Heart left ventricle (tissue), 13 donors: ENCODE measurements around the gene PARD3B.

Source experiments
- CTCF ChIP-seq, 12 donors: fragments of 200-600 bp; sonication (generic) in 4 of 12; IDR thresholded peaks; one replicate each; pipeline versions ENCODE4 v1.5.0 to v1.8.0; 2018 to 2022; ENCODE audit warnings: antibody characterized with exemption in 12 of 12, mild to moderate bottlenecking in 5 of 12
- POLR2A ChIP-seq, 2 donors: fragments of 450-650 bp; IDR thresholded peaks; one replicate each; pipeline ENCODE4 v1.6.1; 2017; ENCODE audit warnings: antibody characterized with exemption in 2 of 2, mild to moderate bottlenecking in 2 of 2, moderate library complexity in 2 of 2
- donor health status: ischemic (EF 13 %, LVEDD 7.1; RV severe dilation, severe dysfunction).
- donor health status: DM: no; HTN: yes; CAD: no.
- donor health status: DM: no; HTN: no; CAD: no.
- donor health status: ischemic (EF 25% LVEDD 6.9; RV normal size, moderate dysfunction).
- donor health status: ischemic (EF 25% LVEDD 5.7; RV mildly dilated, moderate dysfunction).
- donor health status: ischemic (EF 35%, LVEDD 5.7; RV mildly dilated, moderate dysfunction).
- donor health status: nonischemic (EF 11% LVEDD 7.7; RV severe dilation, severe dysfunction).
- donor health status: DM: yes; HTN: yes; CAD: no.
- donor health status: PGD.
- donor health status: ischemic (EF 29% LVEDD 5.4; RV normal size, mild dysfunction).
- donor health status: nonischemic (EF 23%, LVEDD 6.1; RV moderate dilation, normal function).

- TF ChIP-seq CTCF (IDR thresholded peaks at IDR 0.05), result no peak
- no peak for TF ChIP-seq POLR2A (IDR thresholded peaks at IDR 0.05)
Measured at GRCh38 chr2:204909791-204910190, 364.5 kb downstream of the PARD3B start.
